Measurements from ENCODE around the gene SYVN1.
A peak's percentile ranks its signal among the peaks of the same experiment; 100 is the strongest.
"Not testable (repeated sequence)": the region's sequence is repeated elsewhere in the genome, so short reads cannot be mapped to it uniquely, and the experiment has no call there.

Gene SYVN1

GRCh38 chr11:65150509-65151299, 16.4 kb upstream of the SYVN1 start:
- no peak for DNase-seq

DNA sequence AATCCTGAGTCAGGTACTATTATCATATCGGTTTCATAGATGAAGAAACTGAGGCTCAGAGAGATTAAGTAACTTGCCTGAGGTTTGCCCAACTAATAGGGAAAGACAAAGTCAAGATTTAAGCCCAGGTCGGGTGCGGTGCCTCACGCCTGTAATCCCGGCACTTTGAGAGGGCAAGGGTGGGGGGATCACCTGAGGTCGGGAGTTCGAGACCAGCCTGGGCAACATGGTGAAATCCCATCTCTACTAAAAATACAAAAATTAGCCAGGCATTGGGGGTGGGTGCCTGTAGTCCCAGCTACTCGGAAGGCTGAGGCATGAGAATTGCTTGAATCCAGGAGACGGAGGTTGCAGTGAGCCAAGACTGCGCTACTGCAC, 15.8 kb upstream of the SYVN1 start:
- DNase-seq, result not testable (repeated sequence)

GRCh38 chr11:65148657-65149056, 14.3 kb upstream of the SYVN1 start:
- no peak for DNase-seq

- DNase-seq, result no peak
These were observed 13.2 kb upstream of the SYVN1 start for GRCh38 chr11:65147352-65148075.

- no peak for DNase-seq
These were observed 7.7 kb upstream of the SYVN1 start for GRCh38 chr11:65141896-65142494.

GRCh38 chr11:65136515-65137096, 2.3 kb upstream of the SYVN1 start:
- DNase-seq, result no peak

- DNase-seq, result peak in 1 of 2 experiments; percentile 41
These were observed 1.4 kb upstream of the SYVN1 start for GRCh38 chr11:65135633-65136145.

DNA sequence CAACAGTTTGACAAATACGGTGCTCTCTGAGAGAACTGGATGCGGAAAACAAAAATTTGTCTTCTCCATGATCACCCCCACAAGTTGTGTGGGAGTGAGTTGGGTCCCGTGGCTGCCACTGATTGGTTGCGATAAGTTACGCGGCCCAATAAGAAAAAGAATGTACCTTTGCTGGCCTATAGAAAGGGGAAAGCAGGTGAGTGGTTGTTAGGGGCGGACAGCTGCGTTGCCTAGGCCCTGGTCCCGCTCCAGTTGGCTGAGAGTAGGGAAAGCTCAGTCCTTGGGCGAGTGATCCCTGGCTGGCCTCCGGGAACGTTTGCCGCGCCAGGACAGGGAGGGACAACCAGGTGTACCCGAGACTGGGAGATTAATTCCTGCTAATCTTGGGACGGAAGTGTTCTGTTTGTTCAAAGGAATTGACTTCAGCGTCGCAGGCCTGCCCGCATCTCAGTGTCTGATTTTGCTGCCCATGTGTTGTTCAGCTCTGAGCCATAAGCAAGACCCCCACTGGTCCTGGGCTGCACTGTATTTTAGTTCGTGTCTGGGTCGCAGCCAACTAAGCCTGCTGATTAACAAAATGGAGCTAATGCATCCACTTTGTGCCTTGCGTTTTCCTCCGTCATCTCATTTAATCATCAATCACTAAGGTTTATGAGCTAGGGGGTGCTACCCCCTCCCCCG, 773 bp upstream of the SYVN1 start:
- DNase-seq, result peak; percentile 99

DNA sequence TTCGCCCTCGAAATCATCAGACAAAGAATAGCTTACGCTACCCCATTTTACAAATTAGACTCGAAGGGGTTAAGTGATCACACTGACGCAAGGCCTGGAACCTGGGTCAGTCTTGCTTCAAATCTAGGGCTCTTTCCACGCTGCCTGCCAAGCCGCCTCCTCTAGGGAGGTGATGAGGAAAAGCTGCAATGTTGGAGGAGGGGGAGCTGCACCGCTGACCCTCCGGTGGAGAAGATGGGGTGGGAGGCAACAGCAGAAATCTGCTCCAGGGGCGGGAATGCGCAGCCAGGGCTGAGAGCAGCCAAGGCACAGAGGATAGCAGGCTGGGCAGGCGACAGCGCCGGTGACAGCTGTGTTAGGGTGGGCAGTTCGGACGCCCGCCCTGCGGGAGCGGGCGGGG, 595 bp downstream of the SYVN1 start:
- no peak for DNase-seq

DNA sequence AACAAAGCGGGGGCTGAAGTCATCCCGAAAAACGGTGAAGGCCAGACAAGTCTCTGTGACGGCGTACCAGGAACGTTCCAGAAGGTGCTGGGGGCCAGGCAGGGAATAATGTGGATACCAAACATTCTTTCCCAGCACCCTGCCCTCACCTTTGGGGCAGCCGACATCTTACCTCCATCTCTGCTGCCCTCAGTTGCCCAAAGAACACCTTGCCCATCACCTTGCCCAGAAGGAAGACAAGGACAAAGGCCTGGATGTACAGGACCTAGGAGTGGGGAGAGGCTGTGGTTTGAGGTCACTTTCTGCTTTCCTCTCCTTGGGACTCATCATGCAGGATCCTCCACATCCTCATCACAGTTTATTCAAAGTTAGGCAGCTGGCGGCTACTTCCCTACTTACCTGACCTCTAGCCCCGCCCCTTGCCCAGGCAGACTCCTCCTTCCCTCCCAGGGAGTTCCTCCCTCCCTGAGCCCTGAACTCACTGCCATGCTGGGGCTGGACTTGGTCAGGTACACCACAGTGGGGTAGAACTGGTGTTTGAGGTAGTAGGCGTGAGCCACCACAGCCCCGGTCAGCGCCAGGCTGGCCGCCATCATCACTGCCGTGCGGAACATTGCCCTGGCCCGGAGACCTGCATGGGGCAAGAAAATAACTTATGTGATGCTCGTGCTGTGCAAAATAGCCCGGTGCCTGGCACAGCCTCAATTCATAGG, 1.2 kb downstream of the SYVN1 start:
- DNase-seq, result peak; percentile 64 to 88

GRCh38 chr11:65132238-65132987, 1.9 kb downstream of the SYVN1 start:
- DNase-seq, result peak in 1 of 2 experiments; percentile 58

GRCh38 chr11:65131895-65132237, 2.5 kb downstream of the SYVN1 start:
- DNase-seq, result no peak

GRCh38 chr11:65131417-65131776, 2.9 kb downstream of the SYVN1 start:
- no peak for DNase-seq

- no peak for DNase-seq
These were observed 3.5 kb downstream of the SYVN1 start for GRCh38 chr11:65130631-65131416.

DNA sequence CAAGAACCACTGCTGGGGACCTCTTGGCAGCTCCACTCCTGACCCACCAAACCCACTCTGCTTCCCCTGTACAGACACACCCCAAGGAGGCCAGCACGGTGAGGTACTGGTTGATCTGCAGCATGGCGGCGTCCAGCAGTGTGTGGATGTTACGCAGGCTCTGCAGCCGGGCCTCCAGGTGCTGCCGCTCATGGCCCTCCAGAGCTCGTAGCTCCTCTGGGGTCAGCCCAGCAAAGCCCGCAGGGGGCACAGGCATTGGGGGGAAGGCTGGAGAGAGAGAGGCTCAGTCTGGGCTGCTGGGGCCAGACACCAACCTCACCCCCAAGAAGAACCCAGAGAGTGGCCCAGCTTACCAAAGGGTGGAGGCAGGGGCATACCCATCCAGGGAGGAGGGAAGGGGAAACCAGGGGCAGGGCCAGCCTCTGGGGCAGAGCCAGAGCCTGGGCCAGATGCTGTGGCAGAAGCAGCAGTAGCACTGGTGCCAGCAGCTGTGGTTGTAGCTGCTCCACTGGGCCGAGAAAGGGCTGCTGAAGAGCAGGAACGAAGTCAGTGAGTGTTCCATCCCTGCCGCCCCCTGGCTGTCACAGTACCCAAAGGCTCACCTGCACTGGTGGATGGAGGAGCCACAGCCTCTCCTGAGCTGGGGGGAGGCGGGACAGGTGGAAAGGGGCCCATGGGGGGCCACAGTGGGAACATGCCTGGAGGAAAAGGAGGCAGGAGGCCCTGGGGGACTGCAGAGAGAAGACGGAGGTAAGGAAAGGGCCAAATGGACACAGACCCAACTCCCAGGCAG, 4.5 kb downstream of the SYVN1 start:
- no peak for DNase-seq

- DNase-seq, result no peak
These were observed 5.9 kb downstream of the SYVN1 start for GRCh38 chr11:65128182-65129145.

DNA sequence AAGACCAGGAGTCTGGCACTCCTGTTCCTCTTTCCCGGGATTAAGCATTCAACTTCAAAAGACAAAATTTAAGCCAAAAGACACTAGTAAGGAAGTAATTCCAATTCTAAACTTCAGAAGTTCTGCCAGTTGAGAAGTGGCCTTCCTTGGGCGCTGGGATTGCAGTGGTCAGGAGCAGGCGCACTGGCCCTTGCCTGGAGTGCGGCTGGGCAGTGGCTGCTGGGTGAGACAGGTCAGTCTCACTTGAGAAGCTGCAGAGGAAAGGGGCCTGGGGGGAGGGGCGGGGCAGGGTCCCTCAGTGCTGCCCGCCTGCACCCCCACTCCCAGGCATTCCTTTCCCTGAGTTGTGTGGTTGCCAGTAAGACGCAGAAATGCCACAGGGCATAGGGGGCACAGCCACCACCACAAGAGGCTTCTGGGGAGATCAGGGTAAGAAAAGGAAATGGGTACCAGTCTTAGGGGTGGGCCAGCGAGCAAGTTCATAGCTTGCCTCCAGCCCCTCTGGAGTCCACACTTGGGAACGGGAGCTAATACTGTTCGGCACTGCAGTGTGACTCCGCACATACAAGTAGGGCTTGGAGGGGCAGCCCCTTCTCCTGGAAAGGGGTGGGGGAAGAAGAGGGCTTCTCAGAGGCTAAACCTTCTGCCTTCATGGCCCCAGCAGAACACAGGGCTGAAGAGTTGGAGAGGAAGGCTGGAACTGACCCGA, 6.7 kb downstream of the SYVN1 start:
- DNase-seq, result no peak
